Activated CD4-positive, CD25-positive, alpha-beta regulatory T cell treated with anti-CD3 and anti-CD28 coated beads, Interleukin-2, amount 50 U/mL, for 24 hours (primary cell): ENCODE results near the gene ERBB2.
A peak's percentile ranks its signal among the peaks of the same experiment; 100 is the strongest.

Source experiments
- ATAC-seq, 2 donors: fragments of 150-1000 bp; cut with Tn5 transposase; one replicate each; pipeline ENCODE4 v1.10.0; 2021; ENCODE audit warnings: mild to moderate bottlenecking in 1 of 2, moderate library complexity in 1 of 2

ERBB2 gene

GRCh38 chr17:39666231-39666600, 33.6 kb upstream of the ERBB2 start:
- no peak for ATAC-seq

GRCh38 chr17:39666601-39667261, 33.1 kb upstream of the ERBB2 start:
- ATAC-seq = no peak

GRCh38 chr17:39667262-39667944, 32.5 kb upstream of the ERBB2 start:
- no peak for ATAC-seq

- ATAC-seq = peak; percentile 76 to 79
Observed at GRCh38 chr17:39667945-39668924, 31.6 kb upstream of the ERBB2 start, which contains the start of gene PNMT. PNMT (plus strand) TSS chr17:39668453; CDS start chr17:39668476, 23 bp downstream.

- no peak for ATAC-seq
Observed at GRCh38 chr17:39669897-39670735, 29.7 kb upstream of the ERBB2 start.

GRCh38 chr17:39670746-39671145, 29.1 kb upstream of the ERBB2 start:
- no peak for ATAC-seq

- no peak for ATAC-seq
Observed at GRCh38 chr17:39671651-39672521, 28.0 kb upstream of the ERBB2 start.

- no peak for ATAC-seq
Observed at GRCh38 chr17:39672522-39673334, 27.1 kb upstream of the ERBB2 start.

GRCh38 chr17:39673335-39674081, 26.4 kb upstream of the ERBB2 start:
- no peak for ATAC-seq

- ATAC-seq = no peak
Observed at GRCh38 chr17:39674179-39674578, 25.7 kb upstream of the ERBB2 start.

- ATAC-seq = no peak
Observed at GRCh38 chr17:39674702-39675389, 25.0 kb upstream of the ERBB2 start.

- ATAC-seq = no peak
Observed at GRCh38 chr17:39675390-39676082, 24.3 kb upstream of the ERBB2 start.

GRCh38 chr17:39676198-39676819, 23.6 kb upstream of the ERBB2 start:
- peak; percentile 49 to 55 for ATAC-seq

GRCh38 chr17:39677072-39677471, 22.8 kb upstream of the ERBB2 start:
- no peak for ATAC-seq

GRCh38 chr17:39677542-39678339, 22.1 kb upstream of the ERBB2 start:
- ATAC-seq = no peak

- no peak for ATAC-seq
Observed at GRCh38 chr17:39678340-39679116, 21.3 kb upstream of the ERBB2 start.
